Activated gamma-delta T cell (primary cell): ENCODE measurements around the gene XAGE1B.
"Not testable (repeated sequence)": the region's sequence is repeated elsewhere in the genome, so short reads cannot be mapped to it uniquely, and the experiment has no call there.

Experiments used
- DNase-seq: peaks from one replicate; lab custom pipeline; 2025; lab: John Stamatoyannopoulos, UW
- total RNA-seq, 2 donors: gene quantifications; one replicate each; lab custom pipeline; 2026; lab: John Stamatoyannopoulos, UW

XAGE1B gene
- total RNA-seq: 0 reads per million in 2 donors

GRCh38 chrX:52516987-52517325, at the start of gene XAGE1B:
XAGE1B (minus strand) TSS chrX:52517063; CDS start chrX:52515527, 1,536 bp downstream.
- not testable (repeated sequence) for DNase-seq

GRCh38 chrX:52563105-52563504, 46.2 kb upstream of the XAGE1B start:
- no peak for DNase-seq

- DNase-seq: no peak
These were observed 41.3 kb upstream of the XAGE1B start for GRCh38 chrX:52558140-52558539.

GRCh38 chrX:52556741-52557140, 39.9 kb upstream of the XAGE1B start:
- no peak for DNase-seq

- DNase-seq: no peak
These were observed 37.3 kb upstream of the XAGE1B start for GRCh38 chrX:52553995-52554642.

GRCh38 chrX:52548769-52549168, 31.9 kb upstream of the XAGE1B start:
- not testable (repeated sequence) for DNase-seq

- DNase-seq: no peak
These were observed 27.4 kb upstream of the XAGE1B start for GRCh38 chrX:52544147-52544840.

GRCh38 chrX:52542311-52542710, 25.4 kb upstream of the XAGE1B start:
- DNase-seq: no peak

- DNase-seq: not testable (repeated sequence)
These were observed 24.2 kb upstream of the XAGE1B start for GRCh38 chrX:52541051-52541450.

GRCh38 chrX:52516110-52516986, 515 bp downstream of the XAGE1B start:
- DNase-seq: not testable (repeated sequence)

GRCh38 chrX:52511126-52511525, 5.7 kb downstream of the XAGE1B start:
- DNase-seq: not testable (repeated sequence)

- no peak for DNase-seq
These were observed 6.9 kb downstream of the XAGE1B start for GRCh38 chrX:52509916-52510315.

GRCh38 chrX:52507331-52507730, 9.5 kb downstream of the XAGE1B start:
- DNase-seq: no peak

GRCh38 chrX:52504551-52504950, 12.3 kb downstream of the XAGE1B start:
- DNase-seq: no peak

GRCh38 chrX:52501362-52501761, 15.5 kb downstream of the XAGE1B start:
- not testable (repeated sequence) for DNase-seq

- not testable (repeated sequence) for DNase-seq
These were observed 20.5 kb downstream of the XAGE1B start for GRCh38 chrX:52496419-52496772.

- not testable (repeated sequence) for DNase-seq
These were observed 21.1 kb downstream of the XAGE1B start, which contains the start of gene XAGE1A for GRCh38 chrX:52495545-52496418. XAGE1A (plus strand) TSS chrX:52495808; CDS start chrX:52497362, 1,554 bp downstream.

- not testable (repeated sequence) for DNase-seq
These were observed 45.6 kb downstream of the XAGE1B start for GRCh38 chrX:52471301-52471700.
